GM18511 (cell line): ENCODE results near the gene VSTM2B.

Experiments
- ATAC-seq: cut with Tn5 transposase; IDR thresholded peaks from one replicate; pipeline ENCODE4 v1.9.1; 2021; ENCODE audit warnings: mild to moderate bottlenecking, moderate library complexity; ENCODE audit not compliant: unreplicated experiment

VSTM2B gene

DNA sequence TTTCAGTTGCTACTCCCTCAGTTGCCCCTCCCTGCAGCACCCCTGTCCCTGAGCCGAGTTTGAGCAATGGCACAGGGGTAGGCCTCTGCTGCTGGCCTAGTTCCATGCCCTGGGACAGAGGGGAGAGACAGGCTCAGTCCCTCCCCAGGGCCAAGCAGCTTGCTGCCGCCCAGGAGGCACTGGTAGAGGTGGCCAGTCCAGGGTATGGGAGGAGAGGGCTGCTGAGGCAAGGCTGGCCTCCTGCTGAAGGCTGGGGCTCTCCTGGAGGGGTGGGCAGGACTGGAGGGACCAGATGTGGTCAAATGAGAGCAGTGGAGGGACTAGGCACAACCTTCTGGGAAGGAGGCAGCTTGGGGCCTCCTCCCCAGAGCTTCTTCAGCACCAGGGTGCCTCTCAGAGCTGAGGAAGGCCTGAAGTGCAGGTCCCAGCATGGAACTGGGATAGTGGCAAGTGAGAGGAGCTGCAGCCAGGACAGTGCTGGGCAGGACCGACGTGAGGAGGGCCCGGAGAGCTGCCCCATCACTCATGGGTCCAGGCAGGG, 29.8 kb upstream of the VSTM2B start:
- no peak for ATAC-seq

GRCh38 chr19:29497241-29497640, 28.6 kb upstream of the VSTM2B start:
- ATAC-seq: no peak

GRCh38 chr19:29497686-29498436, 27.9 kb upstream of the VSTM2B start:
- no peak for ATAC-seq

DNA sequence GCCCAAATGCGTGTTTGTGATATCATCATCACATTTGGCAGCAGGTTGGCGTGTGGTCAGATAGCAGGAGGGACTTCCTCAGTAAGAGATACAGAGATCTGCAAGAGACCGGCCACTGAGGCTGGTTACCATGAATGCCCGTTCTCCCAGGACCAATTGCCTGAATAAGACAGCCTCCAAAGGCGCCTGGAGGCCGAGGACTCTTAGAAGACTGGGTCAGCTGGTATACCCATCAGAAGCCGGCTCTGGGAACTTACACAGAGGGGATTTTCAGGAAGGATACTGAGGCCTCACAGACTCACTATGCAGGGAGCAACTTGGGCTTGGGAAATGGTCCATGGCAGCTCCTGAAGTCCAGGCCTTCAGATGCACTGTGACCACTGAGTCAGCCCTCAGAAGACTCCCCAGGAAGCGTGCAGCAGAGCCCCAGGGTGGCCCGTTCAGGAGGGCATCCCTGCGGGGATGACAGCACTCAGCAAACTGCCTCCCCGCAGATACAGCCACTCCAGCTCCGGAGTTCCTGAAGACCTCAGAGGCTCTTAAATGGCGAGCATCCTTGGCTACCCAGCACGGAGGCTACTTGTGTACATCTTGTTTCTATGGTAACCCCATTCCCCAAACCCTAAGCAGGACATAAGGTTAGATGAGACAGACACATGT, 26.4 kb upstream of the VSTM2B start:
- ATAC-seq: no peak

GRCh38 chr19:29499921-29500590, 25.7 kb upstream of the VSTM2B start:
- no peak for ATAC-seq

DNA sequence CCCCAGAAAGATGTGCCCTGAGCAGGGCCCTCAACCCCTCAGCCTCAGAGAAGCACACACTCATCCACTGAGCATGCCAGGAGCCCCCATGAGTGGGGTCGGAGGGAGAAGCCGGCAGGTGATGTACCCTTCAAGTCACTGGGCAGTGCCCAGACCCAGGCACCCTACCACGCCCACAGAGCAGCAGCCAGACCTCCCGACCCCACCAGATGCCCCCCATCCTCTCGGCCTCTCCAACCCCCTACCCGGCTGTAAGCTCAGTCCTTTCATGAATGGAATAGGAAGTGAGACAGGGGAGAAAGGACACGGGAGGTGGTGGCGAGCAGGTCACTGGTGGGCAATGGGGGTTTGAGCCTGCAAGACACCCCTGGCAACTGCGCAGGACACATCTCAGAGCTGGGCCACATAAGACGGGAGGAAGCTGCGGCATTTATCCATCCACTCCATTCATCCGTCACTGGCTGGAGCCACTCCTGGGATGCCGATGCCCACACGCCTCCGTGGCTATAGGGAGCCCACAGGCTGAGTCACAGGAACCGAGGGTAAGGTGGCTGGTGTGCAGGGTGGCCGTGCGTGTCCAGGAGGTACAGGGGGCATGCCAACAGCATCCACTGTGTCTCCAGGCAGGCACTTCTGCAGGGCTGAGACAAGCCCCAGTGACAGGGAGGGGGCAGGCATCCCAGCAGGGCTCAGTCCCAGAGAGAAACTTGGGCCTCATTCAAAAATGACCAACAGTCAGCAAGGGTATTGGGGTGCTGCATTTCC, 23.8 kb upstream of the VSTM2B start:
- ATAC-seq: no peak

- no peak for ATAC-seq
Measured at GRCh38 chr19:29502581-29502850, 23.3 kb upstream of the VSTM2B start.

- ATAC-seq: no peak
Measured at GRCh38 chr19:29503140-29503758, 22.5 kb upstream of the VSTM2B start.

DNA sequence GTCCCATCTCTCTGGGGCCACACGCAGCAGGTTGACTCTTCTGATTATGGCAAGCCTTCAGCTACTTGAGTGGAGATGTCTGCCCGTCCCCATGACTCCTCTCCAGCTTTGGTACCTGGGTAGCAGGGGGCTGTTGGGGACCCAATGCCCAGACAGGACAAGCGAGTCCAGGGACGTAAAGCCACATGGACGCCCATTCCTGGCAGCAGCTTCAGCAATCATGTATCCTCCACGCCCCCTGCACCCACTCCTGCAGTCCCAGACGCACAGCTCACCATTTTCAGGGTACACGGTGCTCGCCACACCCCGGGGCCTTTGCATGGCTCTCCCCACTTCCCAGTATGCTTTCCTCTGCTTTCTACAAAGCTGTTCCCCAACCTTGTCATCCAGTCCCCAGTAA, 22.0 kb upstream of the VSTM2B start:
- no peak for ATAC-seq

DNA sequence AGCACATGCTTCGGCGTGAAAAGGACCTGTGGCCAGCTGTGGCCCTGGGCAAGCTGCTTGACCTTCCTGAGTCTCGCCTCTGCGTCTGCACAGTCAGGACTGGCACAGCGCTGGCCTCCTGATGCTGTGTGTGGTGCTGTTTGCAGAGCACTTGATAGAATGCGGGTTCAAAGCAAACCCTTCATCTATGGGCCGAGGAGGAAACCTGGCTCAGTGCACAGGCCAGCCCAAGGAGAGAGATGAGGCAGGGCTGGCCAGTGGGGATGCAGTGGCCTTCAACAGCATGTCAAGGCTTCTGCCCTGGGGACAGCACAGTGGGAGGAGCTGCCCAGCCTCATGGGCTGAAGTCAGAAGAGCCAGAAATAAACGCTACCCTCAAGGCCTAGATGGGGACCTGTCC, 21.3 kb upstream of the VSTM2B start:
- no peak for ATAC-seq

DNA sequence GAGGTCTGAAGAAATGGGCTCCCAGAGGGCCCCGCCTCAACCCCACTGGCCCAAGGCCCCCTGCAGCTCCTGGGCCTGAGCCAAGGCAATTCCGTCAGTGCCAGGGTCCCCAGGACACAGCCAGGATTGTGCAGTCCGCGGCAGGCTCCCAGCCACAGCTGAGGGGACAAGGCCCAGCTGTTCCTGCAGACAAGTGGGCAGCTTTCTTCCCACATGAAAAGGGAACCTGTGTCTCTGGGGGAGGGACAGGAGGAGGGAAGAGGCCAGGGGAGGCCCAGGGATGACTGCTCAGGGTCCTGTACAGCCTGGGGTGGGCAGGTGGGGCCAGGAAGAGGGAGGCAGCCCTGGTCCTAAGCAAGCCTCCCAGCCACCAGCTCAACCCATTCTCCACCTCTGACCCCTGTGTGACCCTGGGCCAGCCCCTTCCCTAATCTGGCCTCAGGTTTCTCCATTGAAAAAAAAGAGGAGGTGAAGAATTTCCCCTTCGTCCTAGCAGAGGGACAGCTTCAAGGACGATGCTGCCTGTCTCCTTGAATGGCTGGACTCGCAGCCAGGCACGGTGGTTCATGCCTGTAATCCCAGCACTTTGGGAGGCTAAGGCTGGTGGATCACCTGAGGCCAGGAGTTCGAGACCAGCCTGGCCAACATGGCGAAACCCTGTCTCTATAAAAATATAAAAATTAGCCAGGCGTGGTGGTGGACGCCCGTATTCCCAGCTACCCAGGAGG, 20.5 kb upstream of the VSTM2B start:
- no peak for ATAC-seq

- ATAC-seq: no peak
Measured at GRCh38 chr19:29506619-29506911, 19.2 kb upstream of the VSTM2B start.

- ATAC-seq: no peak
Measured at GRCh38 chr19:29507081-29507860, 18.5 kb upstream of the VSTM2B start.

GRCh38 chr19:29508181-29508580, 17.6 kb upstream of the VSTM2B start:
- no peak for ATAC-seq

DNA sequence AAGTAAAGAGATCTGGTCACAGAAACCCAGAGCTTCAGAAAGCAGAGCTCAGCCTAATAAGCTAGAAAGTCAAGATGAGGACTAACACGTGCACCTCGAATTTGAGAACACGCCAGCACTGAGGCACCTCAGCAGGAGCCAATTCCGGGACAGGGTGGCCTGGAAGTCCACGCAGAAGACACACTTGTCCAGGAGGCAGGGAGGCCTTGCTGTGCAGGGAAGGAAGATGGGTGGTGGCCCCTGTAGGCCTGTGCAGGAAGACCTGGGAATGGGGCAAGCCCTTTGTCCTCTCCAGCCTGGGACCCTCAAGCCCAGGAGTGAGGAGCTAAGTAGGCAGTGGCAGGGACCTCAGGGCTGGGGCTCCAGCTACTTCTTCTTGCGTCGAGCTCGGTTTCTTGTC, 16.3 kb upstream of the VSTM2B start:
- no peak for ATAC-seq

- no peak for ATAC-seq
Measured at GRCh38 chr19:29510701-29511265, 15.0 kb upstream of the VSTM2B start.

GRCh38 chr19:29511768-29512167, 14.0 kb upstream of the VSTM2B start:
- ATAC-seq: no peak

- no peak for ATAC-seq
Measured at GRCh38 chr19:29512748-29513147, 13.0 kb upstream of the VSTM2B start.

DNA sequence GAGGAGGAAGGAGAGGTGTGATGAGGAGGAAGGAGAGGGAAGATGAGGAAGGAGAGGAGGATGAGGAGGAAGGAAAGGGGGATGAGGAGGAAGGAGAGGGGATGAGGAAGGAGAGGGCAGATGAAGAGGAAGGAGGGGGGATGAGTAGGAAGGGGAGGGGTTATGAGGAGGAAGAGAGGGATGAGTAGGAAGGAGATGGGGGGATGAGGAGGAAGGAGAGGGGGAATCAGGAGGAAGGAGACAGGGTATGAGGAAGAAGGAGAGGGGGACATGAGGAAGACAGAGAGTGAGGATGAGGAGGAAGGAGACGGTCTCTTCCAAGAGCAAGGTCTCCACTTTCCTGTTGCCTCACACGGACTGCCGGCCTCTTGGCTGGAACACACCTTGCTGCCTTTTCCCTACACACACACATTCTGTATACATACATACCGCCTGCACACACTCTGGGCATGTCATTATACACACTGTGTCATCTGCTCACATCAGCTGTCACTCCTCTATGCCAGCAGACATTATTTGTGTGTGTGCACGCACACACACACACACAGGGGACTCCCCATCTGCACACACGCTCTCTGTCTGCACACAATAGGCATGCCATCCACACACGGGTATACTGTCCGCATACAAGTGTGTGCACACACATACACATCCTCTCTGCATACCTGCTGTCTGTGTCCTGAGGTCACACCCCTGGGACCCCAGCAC, 11.1 kb upstream of the VSTM2B start:
- no peak for ATAC-seq
